ENCODE results near the gene ZNF576. TPM values are rescaled to one million over a fixed set of nuclear protein-coding genes. Genes with fewer than 3 reads are reported as not detected.

ZNF576 gene
- total and polyA plus RNA-seq, 2 of the 13 experiments (the other 11 are each of a cell fraction or from before 2014, with no cell fraction given), result 7.2 to 9.6 TPM

- TF ChIP-seq RARA (CRISPR knock-in tag; IDR thresholded peaks at IDR 0.05) (no peak), AGO2 (optimal IDR thresholded peaks at IDR 0.05; ENCODE audit: low read depth, low read length) (peak; percentile 65), CBX5 (CRISPR knock-in tag; IDR thresholded peaks at IDR 0.05; ENCODE audit: borderline replicate concordance) (no peak), SMAD3 (CRISPR knock-in tag; IDR thresholded peaks at IDR 0.05) (no peak), TOE1 (CRISPR knock-in tag; IDR thresholded peaks at IDR 0.05) (no peak), NR3C1 (CRISPR knock-in tag; IDR thresholded peaks at IDR 0.05) (no peak), TEAD3 (CRISPR knock-in tag; optimal IDR thresholded peaks at IDR 0.05; ENCODE audit: borderline replicate concordance) (peak; percentile 91), HNRNPL (IDR thresholded peaks at IDR 0.05; ENCODE audit: low read depth, low read length) (peak; percentile 78; the same call in 1 of the 2 replicates), ZNF552 (CRISPR knock-in tag; IDR thresholded peaks at IDR 0.05; ENCODE audit: borderline replicate concordance) (no peak), RBFOX2 (IDR thresholded peaks at IDR 0.05; ENCODE audit: low read depth, low read length) (0 out of 2 replicates have a peak, but pooled peaks have one; percentile 27), ZNF703 (CRISPR knock-in tag; IDR thresholded peaks at IDR 0.05; ENCODE audit: borderline replicate concordance) (no peak), ZNF567 (CRISPR knock-in tag; IDR thresholded peaks at IDR 0.05; ENCODE audit: borderline replicate concordance) (no peak), SP140L (CRISPR knock-in tag; IDR thresholded peaks at IDR 0.05; ENCODE audit: borderline replicate concordance) (no peak), PITX1 (CRISPR knock-in tag; IDR thresholded peaks at IDR 0.05) (no peak), ZBTB10 (CRISPR knock-in tag; IDR thresholded peaks at IDR 0.05; ENCODE audit: borderline replicate concordance) (peak; percentile 72; the same call in 1 of the 2 replicates), ZNF431 (CRISPR knock-in tag; IDR thresholded peaks at IDR 0.05; ENCODE audit: borderline replicate concordance, low read depth) (no peak), RBM39 (IDR thresholded peaks at IDR 0.05; ENCODE audit: low read depth, low read length, poor library complexity, severe bottlenecking) (no peak), ZNF782 (CRISPR knock-in tag; IDR thresholded peaks at IDR 0.05; ENCODE audit: borderline replicate concordance) (no peak)
- TF ChIP-seq, protein P1, sequence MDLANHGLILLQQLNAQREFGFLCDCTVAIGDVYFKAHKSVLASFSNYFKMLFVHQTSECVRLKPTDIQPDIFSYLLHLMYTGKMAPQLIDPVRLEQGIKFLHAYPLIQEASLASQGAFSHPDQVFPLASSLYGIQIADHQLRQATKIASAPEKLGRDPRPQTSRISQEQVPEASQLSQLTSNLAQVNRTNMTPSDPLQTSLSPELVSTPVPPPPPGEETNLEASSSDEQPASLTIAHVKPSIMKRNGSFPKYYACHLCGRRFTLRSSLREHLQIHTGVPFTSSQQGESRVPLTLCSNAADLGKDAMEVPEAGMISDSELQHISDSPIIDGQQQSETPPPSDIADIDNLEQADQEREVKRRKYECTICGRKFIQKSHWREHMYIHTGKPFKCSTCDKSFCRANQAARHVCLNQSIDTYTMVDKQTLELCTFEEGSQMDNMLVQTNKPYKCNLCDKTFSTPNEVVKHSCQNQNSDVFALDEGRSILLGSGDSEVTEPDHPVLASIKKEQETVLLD (CRISPR knock-in tag; IDR thresholded peaks at IDR 0.05; ENCODE audit: low read depth), result no peak
- TF ChIP-seq, protein P2, sequence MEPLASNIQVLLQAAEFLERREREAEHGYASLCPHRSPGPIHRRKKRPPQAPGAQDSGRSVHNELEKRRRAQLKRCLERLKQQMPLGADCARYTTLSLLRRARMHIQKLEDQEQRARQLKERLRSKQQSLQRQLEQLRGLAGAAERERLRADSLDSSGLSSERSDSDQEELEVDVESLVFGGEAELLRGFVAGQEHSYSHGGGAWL (CRISPR knock-in tag; IDR thresholded peaks at IDR 0.05), result no peak
- TF ChIP-seq, protein P3, sequence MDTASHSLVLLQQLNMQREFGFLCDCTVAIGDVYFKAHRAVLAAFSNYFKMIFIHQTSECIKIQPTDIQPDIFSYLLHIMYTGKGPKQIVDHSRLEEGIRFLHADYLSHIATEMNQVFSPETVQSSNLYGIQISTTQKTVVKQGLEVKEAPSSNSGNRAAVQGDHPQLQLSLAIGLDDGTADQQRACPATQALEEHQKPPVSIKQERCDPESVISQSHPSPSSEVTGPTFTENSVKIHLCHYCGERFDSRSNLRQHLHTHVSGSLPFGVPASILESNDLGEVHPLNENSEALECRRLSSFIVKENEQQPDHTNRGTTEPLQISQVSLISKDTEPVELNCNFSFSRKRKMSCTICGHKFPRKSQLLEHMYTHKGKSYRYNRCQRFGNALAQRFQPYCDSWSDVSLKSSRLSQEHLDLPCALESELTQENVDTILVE (CRISPR knock-in tag; IDR thresholded peaks at IDR 0.05), result no peak
- TF ChIP-seq, protein P4, sequence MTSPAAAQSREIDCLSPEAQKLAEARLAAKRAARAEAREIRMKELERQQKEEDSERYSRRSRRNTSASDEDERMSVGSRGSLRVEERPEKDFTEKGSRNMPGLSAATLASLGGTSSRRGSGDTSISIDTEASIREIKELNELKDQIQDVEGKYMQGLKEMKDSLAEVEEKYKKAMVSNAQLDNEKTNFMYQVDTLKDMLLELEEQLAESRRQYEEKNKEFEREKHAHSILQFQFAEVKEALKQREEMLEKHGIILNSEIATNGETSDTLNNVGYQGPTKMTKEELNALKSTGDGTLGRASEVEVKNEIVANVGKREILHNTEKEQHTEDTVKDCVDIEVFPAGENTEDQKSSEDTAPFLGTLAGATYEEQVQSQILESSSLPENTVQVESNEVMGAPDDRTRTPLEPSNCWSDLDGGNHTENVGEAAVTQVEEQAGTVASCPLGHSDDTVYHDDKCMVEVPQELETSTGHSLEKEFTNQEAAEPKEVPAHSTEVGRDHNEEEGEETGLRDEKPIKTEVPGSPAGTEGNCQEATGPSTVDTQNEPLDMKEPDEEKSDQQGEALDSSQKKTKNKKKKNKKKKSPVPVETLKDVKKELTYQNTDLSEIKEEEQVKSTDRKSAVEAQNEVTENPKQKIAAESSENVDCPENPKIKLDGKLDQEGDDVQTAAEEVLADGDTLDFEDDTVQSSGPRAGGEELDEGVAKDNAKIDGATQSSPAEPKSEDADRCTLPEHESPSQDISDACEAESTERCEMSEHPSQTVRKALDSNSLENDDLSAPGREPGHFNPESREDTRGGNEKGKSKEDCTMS (CRISPR knock-in tag; conservative IDR thresholded peaks at IDR 0.05), result no peak
Measured at GRCh38 chr19:43636121-43636683, 39.8 kb downstream of the ZNF576 start (continued).
